ENCODE data around the gene RAD23A.

The RAD23A gene

GRCh38 chr19:12996406-12997094 lies 50.9 kb downstream of the RAD23A start:
- H3K4me3 Mint-ChIP-seq: peak overlapping the region; percentile 77
- H3K27ac Mint-ChIP-seq: peak overlapping the region; percentile 58
- peaks cover 3% of the 10 kb centered on the region for H3K36me3 Mint-ChIP-seq
- no peaks in the 10 kb centered on the region for H3K27me3 Mint-ChIP-seq
- H3K4me1 Mint-ChIP-seq (ENCODE audit: low read depth): peaks cover 8% of the 10 kb centered on the region
- no peaks in the 10 kb centered on the region for H3K9me3 Mint-ChIP-seq (ENCODE audit: low read depth)

DNA sequence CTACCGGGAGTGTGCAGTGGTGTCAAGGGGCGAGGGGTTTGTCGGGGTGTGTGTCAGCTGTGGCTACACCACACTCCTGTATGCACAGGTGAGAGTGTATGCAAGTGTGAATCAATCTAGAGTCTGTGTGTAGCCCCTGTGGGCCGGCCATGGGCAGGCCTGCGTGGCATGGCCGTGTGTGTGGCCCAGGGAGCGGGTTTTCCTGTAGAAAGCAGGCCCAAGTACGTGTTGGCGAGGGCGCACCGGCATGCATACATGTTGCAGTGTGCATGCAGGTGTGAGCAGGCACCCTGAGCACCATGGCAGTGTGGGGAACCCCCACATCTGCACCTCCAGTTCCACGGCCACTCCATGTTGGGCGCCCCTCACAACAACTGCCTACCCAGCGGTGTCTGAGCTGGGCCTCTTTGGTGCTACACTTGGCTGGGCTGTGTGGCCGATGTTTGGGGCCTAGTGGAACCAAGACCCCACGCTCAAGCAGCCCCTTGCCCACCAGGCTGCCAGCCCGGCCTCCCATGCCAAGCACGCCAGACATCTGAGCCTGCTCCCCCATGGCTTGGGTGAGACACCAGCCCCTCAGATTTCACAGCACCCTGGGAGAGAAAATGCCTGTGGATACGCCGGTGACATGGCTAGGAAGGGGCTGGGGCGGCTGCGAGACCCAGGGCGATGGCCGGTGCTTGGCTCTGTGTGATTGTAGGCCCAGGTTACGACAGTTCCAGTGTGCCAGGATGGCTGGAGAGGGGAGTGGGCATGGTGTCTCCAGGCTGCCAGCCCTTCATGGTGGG lies 51.7 kb downstream of the RAD23A start:
- Mint-ChIP-seq H3K9me3 (ENCODE audit: low read depth) (no peaks in the 10 kb centered on the region), H3K4me3 (peak overlapping the region; percentile 77), H3K4me1 (ENCODE audit: low read depth) (peaks cover 8% of the 10 kb centered on the region), H3K36me3 (peaks cover 3% of the 10 kb centered on the region), H3K27me3 (no peaks in the 10 kb centered on the region), H3K27ac (peak overlapping the region; percentile 38)

- H3K27me3 Mint-ChIP-seq: no peaks in the 10 kb centered on the region
- H3K4me3 Mint-ChIP-seq: peak overlapping the region; percentile 66
- H3K9me3 Mint-ChIP-seq (ENCODE audit: low read depth): no peaks in the 10 kb centered on the region
- H3K36me3 Mint-ChIP-seq: peaks cover 5% of the 10 kb centered on the region
- H3K4me1 Mint-ChIP-seq (ENCODE audit: low read depth): peaks cover 8% of the 10 kb centered on the region
- H3K27ac Mint-ChIP-seq: no peak overlapping the region
These were observed 52.6 kb downstream of the RAD23A start for GRCh38 chr19:12997967-12998940.

GRCh38 chr19:13001166-13001501 lies 55.5 kb downstream of the RAD23A start:
- Mint-ChIP-seq H3K27ac (no peak overlapping the region), H3K9me3 (ENCODE audit: low read depth) (no peaks in the 10 kb centered on the region), H3K27me3 (no peaks in the 10 kb centered on the region), H3K36me3 (peaks cover 5% of the 10 kb centered on the region), H3K4me3 (no peak overlapping the region), H3K4me1 (ENCODE audit: low read depth) (peaks cover 2% of the 10 kb centered on the region)

GRCh38 chr19:13001502-13002165 lies 56.0 kb downstream of the RAD23A start:
- no peaks in the 10 kb centered on the region for H3K9me3 Mint-ChIP-seq (ENCODE audit: low read depth)
- no peak overlapping the region for H3K4me3 Mint-ChIP-seq
- H3K27me3 Mint-ChIP-seq: no peaks in the 10 kb centered on the region
- no peak overlapping the region for H3K27ac Mint-ChIP-seq
- H3K36me3 Mint-ChIP-seq: peaks cover 5% of the 10 kb centered on the region
- H3K4me1 Mint-ChIP-seq (ENCODE audit: low read depth): peaks cover 2% of the 10 kb centered on the region

- Mint-ChIP-seq H3K27me3 (no peaks in the 10 kb centered on the region), H3K36me3 (peaks cover 5% of the 10 kb centered on the region), H3K4me3 (no peak overlapping the region), H3K9me3 (ENCODE audit: low read depth) (no peaks in the 10 kb centered on the region), H3K4me1 (ENCODE audit: low read depth) (no peaks in the 10 kb centered on the region), H3K27ac (no peak overlapping the region)
These were observed 56.7 kb downstream of the RAD23A start for GRCh38 chr19:13002166-13002898.

GRCh38 chr19:13003081-13003480 lies 57.4 kb downstream of the RAD23A start:
- no peaks in the 10 kb centered on the region for H3K4me1 Mint-ChIP-seq (ENCODE audit: low read depth)
- H3K27ac Mint-ChIP-seq: no peak overlapping the region
- H3K36me3 Mint-ChIP-seq: peaks cover 5% of the 10 kb centered on the region

More at GRCh38 chr19:13003081-13003480, 57.4 kb downstream of the RAD23A start:
- Mint-ChIP-seq H3K9me3 (ENCODE audit: low read depth) (no peaks in the 10 kb centered on the region), H3K4me3 (no peak overlapping the region), H3K27me3 (no peaks in the 10 kb centered on the region)
